ENCODE results near the gene IFITM5.
"Not testable (repeated sequence)": the region's sequence is repeated elsewhere in the genome, so short reads cannot be mapped to it uniquely, and the experiment has no call there.

GRCh38 chr11:317668-318404, 18.5 kb upstream of the IFITM5 start:
- TF ChIP-seq POLR2A, CTCF (IDR thresholded peaks at IDR 0.05): not testable (repeated sequence)

Measured in thyroid gland (tissue), 4 donors.